GM19043 (cell line): ENCODE results near the gene ATXN7L3.

Experiments used
- ATAC-seq: cut with Tn5 transposase; IDR thresholded peaks from one replicate; pipeline ENCODE4 v1.9.1; 2021; ENCODE audit warnings: low read depth; ENCODE audit not compliant: unreplicated experiment

The ATXN7L3 gene

GRCh38 chr17:44202756-44203155 is 3.1 kb upstream of the ATXN7L3 start:
- ATAC-seq: no peak

GRCh38 chr17:44200478-44201155 is 933 bp upstream of the ATXN7L3 start:
- ATAC-seq: no peak

- peak; percentile 2 for ATAC-seq
Measured at GRCh38 chr17:44198721-44199552, 747 bp downstream of the ATXN7L3 start.

- no peak for ATAC-seq
Measured at GRCh38 chr17:44197980-44198720, 1.5 kb downstream of the ATXN7L3 start.

GRCh38 chr17:44197107-44197506 is 2.6 kb downstream of the ATXN7L3 start:
- ATAC-seq: no peak

GRCh38 chr17:44193326-44194084 is 6.2 kb downstream of the ATXN7L3 start:
- no peak for ATAC-seq

- ATAC-seq: no peak
Measured at GRCh38 chr17:44192750-44193149, 6.9 kb downstream of the ATXN7L3 start.

GRCh38 chr17:44191941-44192496 is 7.7 kb downstream of the ATXN7L3 start:
- no peak for ATAC-seq

- ATAC-seq: no peak
Measured at GRCh38 chr17:44191369-44191768, 8.3 kb downstream of the ATXN7L3 start.

GRCh38 chr17:44190481-44190880 is 9.2 kb downstream of the ATXN7L3 start:
- no peak for ATAC-seq

- ATAC-seq: no peak
Measured at GRCh38 chr17:44188576-44189403, 10.9 kb downstream of the ATXN7L3 start.

GRCh38 chr17:44187131-44187899 is 12.4 kb downstream of the ATXN7L3 start:
- peak; percentile 29 for ATAC-seq

GRCh38 chr17:44186307-44187130 is 13.2 kb downstream of the ATXN7L3 start, which contains the start of gene TMUB2:
Gene TMUB2, plus strand, starts transcription at chr17:44186972. Its CDS starts 737 bp downstream, at chr17:44187709.
- ATAC-seq: peak; percentile 80

- ATAC-seq: no peak
Measured at GRCh38 chr17:44184212-44184810, 15.4 kb downstream of the ATXN7L3 start.

- no peak for ATAC-seq
Measured at GRCh38 chr17:44183024-44183423, 16.7 kb downstream of the ATXN7L3 start.

GRCh38 chr17:44178133-44178532 is 21.6 kb downstream of the ATXN7L3 start:
- ATAC-seq: no peak

GRCh38 chr17:44177640-44178039 is 22.0 kb downstream of the ATXN7L3 start:
- no peak for ATAC-seq
